GM06990 (cell line): ENCODE measurements around the gene IL32.

Experiments used
- DNase-seq: peaks from one replicate; pipeline ENCODE4 v3.0.0-alpha.2; 2011; ENCODE audit not compliant: insufficient read length; ENCODE audit errors: extremely low read depth
- H3K27me3 ChIP-seq: replicated peaks from 2 replicates; pipeline ENCODE4 v1.6.0; 2011; ENCODE audit warnings: low read length; ENCODE audit not compliant: control insufficient read depth, insufficient read depth
- H3K36me3 ChIP-seq: 2 replicates; pipeline ENCODE4 v1.5.1; 2011; ENCODE audit warnings: low read length; ENCODE audit not compliant: control insufficient read depth, insufficient read depth
- H3K4me3 ChIP-seq: replicated peaks from 2 replicates; pipeline ENCODE4 v1.5.1; 2011; ENCODE audit warnings: low read depth, mild to moderate bottlenecking, control low read depth, low read length
- CTCF ChIP-seq: IDR thresholded peaks from 2 replicates; pipeline ENCODE4 v1.5.1; 2011; ENCODE audit warnings: low read length, control low read depth, mild to moderate bottlenecking, inconsistent platforms; ENCODE audit not compliant: insufficient read depth, poor library complexity, severe bottlenecking

IL32 gene

DNA sequence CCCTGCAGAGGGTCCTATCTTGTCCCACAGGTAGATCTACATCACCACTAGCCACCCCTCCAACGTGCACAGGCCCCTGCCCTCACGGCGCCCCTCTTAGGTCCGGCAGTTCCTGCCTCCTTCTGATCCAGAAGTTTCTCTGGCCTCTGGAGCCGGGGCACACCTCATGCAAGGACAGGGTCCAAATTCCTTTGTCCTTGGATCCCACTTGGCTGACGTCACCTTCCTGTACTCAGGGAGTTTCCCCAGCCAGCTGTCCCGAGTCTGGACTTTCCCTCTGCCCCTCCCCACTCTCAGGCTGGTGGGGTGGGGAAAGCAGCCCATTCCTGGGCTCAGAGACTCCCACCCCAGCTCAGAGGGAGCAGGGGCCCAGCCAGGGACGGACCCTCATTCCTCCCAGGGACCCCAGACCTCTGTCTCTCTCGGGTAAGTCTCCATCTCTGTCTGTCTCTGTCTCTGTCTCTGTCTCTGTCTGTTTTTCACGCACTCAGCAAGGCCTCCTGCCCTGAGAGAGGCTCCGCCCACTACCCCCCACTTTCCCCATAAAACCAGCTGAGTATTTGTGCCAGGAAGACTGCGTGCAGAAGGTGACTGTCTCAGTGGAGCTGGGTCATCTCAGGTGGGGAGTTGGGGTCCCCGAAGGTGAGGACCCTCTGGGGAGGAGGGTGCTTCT, at the start of gene IL32:
Gene IL32, plus strand, starts transcription at position 572 of the 673 bp plus-strand sequence. CDS start 172 bp downstream, outside the sequence.
- no peak for DNase-seq
- TF ChIP-seq CTCF = no peak
- Histone ChIP-seq H3K4me3 (peak within 1 kb of the TSS; percentile 65), H3K27me3 (no peaks in the 10 kb centered on the region), H3K36me3 (peaks cover 5% of the 10 kb centered on the region)

GRCh38 chr16:3015865-3016521, 49.4 kb upstream of the IL32 start:
- no peak for DNase-seq
- Histone ChIP-seq H3K27me3 (no peaks in the 10 kb centered on the region; the same call in none of the 2 replicates), H3K36me3 (no peaks in the 10 kb centered on the region), H3K4me3 (no peak overlapping the region)
- TF ChIP-seq CTCF = no peak

GRCh38 chr16:3017344-3017743, 48.1 kb upstream of the IL32 start:
- no peak overlapping the region for H3K4me3 ChIP-seq
- no peak for TF ChIP-seq CTCF
- H3K27me3 ChIP-seq = no peaks in the 10 kb centered on the region; the same call in none of the 2 replicates
- no peaks in the 10 kb centered on the region for H3K36me3 ChIP-seq
- DNase-seq = no peak

- peak; percentile 29 for TF ChIP-seq CTCF
- no peak for DNase-seq
- Histone ChIP-seq H3K36me3 (no peaks in the 10 kb centered on the region), H3K27me3 (no peaks in the 10 kb centered on the region; the same call in none of the 2 replicates), H3K4me3 (no peak within 1 kb of the TSS)
Observed at GRCh38 chr16:3017794-3018506, 47.5 kb upstream of the IL32 start, which contains the start of gene CLDN6. Gene CLDN6 (minus strand): TSS chr16:3018183. CDS start chr16:3016021, 2,162 bp downstream.

DNA sequence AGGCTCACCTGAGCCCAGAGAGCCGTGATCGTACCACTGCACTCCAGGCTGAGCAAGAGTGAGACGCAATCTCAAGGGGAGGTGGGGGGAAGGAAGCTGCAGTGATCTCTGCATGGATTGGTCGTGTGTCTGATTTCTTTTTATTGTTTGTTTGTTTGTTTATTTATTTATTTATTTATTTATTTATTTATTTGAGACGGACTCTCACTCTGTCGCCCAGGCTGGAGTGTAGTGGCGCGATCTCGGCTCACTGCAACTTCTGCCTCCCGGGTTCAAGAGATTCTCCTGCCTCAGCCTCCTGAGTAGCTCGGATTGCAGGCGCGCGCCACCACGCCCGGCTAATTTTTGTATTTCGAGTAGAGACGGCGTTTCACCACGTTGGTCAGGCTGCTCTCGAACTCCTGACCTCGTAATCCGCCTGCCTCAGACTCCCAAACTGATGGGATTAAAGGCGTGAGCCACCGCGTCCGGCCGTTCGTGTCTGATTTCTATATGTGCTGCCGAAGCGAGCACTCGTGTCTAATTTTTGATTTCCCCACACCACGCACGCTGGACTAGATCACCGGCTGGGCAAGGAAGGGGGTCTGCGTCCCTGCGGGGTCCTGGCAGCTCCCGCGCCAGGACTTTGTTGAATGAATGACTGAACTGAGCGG, 45.7 kb upstream of the IL32 start:
- DNase-seq = no peak
- peak overlapping the region; percentile 58 for H3K4me3 ChIP-seq
- no peaks in the 10 kb centered on the region for H3K36me3 ChIP-seq
- no peak for TF ChIP-seq CTCF
- no peaks in the 10 kb centered on the region; the same call in 1 of the 2 replicates for H3K27me3 ChIP-seq
